Measurements from ENCODE around the gene EEF2. TPM values are rescaled to one million over a fixed set of nuclear protein-coding genes. Genes with fewer than 3 reads are reported as not detected.
A peak's percentile ranks its signal among the peaks of the same experiment; 100 is the strongest.
"Not testable (repeated sequence)": the region's sequence is repeated elsewhere in the genome, so short reads cannot be mapped to it uniquely, and the experiment has no call there.

Gene EEF2
- total RNA-seq, 2 donors from 2014 or later, result 1,913 to 2,886 TPM

GRCh38 chr19:3969435-3970312 is 15.6 kb downstream of the EEF2 start:
- Mint-ChIP-seq H3K4me3 (peak overlapping the region; percentile 84), H3K36me3 (ENCODE audit: low read depth) (peaks cover 42% of the 10 kb centered on the region), H3K9me3 (no peaks in the 10 kb centered on the region), H3K27me3 (ENCODE audit: insufficient read depth) (no peaks in the 10 kb centered on the region), H3K4me1 (peaks cover 27% of the 10 kb centered on the region), H3K27ac (peak overlapping the region; percentile 99)
- peak overlapping the region; percentile 84 for H3K27ac ChIP-seq (ENCODE audit: low read depth, low read length)
- peak; percentile 56 for TF ChIP-seq CTCF (conservative IDR thresholded peaks at IDR 0.05)
- no peaks in the 10 kb centered on the region for H3K4me1 ChIP-seq (ENCODE audit: control insufficient read depth, insufficient read depth, low read length)
- no peaks in the 10 kb centered on the region for H3K9me3 ChIP-seq (ENCODE audit: control insufficient read depth, low read length)
- DNase-seq, result peak; percentile 88
- no peaks in the 10 kb centered on the region for H3K27me3 ChIP-seq (ENCODE audit: control insufficient read depth, insufficient read depth, low read length, poor library complexity, severe bottlenecking)
- H3K36me3 ChIP-seq (ENCODE audit: control insufficient read depth, insufficient read depth, low read length), result peaks cover 40% of the 10 kb centered on the region
- peak overlapping the region; percentile 82 for H3K9ac ChIP-seq (ENCODE audit: extremely low read depth, low read length, poor library complexity, severe bottlenecking)
- 9 to 13% methylated on average over 10 to 23 of the region's 23 CpGs for WGBS, 2 experiments (ENCODE audit: insufficient coverage in 1 of 2, insufficient read length in 1 of 2)
- H3K4me3 ChIP-seq (ENCODE audit: low read length), result peak overlapping the region; percentile 89

GRCh38 chr19:3968556-3969434 is 16.5 kb downstream of the EEF2 start:
- Histone ChIP-seq H3K36me3 (ENCODE audit: control insufficient read depth, insufficient read depth, low read length) (peaks cover 45% of the 10 kb centered on the region), H3K9ac (ENCODE audit: extremely low read depth, low read length, poor library complexity, severe bottlenecking) (peak overlapping the region; percentile 82), H3K27me3 (ENCODE audit: control insufficient read depth, insufficient read depth, low read length, poor library complexity, severe bottlenecking) (no peaks in the 10 kb centered on the region), H3K4me1 (ENCODE audit: control insufficient read depth, insufficient read depth, low read length) (no peaks in the 10 kb centered on the region), H3K4me3 (ENCODE audit: low read length) (peak overlapping the region; percentile 89), H3K9me3 (ENCODE audit: control insufficient read depth, low read length) (no peaks in the 10 kb centered on the region), H3K27ac (ENCODE audit: low read depth, low read length) (peak overlapping the region; percentile 93)
- no peak for TF ChIP-seq CTCF (conservative IDR thresholded peaks at IDR 0.05)
- H3K36me3 Mint-ChIP-seq (ENCODE audit: low read depth), result peaks cover 45% of the 10 kb centered on the region
- H3K4me1 Mint-ChIP-seq, result peaks cover 27% of the 10 kb centered on the region
- no peaks in the 10 kb centered on the region for H3K9me3 Mint-ChIP-seq
- H3K27ac Mint-ChIP-seq, result peak overlapping the region; percentile 99
- peak; percentile 98 for DNase-seq
- WGBS, 2 experiments (ENCODE audit: insufficient coverage in 1 of 2, insufficient read length in 1 of 2), result 30 to 34% methylated on average over 6 to 9 of the region's 9 CpGs
- no peaks in the 10 kb centered on the region for H3K27me3 Mint-ChIP-seq (ENCODE audit: insufficient read depth)
- peak overlapping the region; percentile 84 for H3K4me3 Mint-ChIP-seq

- Histone ChIP-seq H3K4me3 (ENCODE audit: low read length) (peak overlapping the region; percentile 50), H3K9ac (ENCODE audit: extremely low read depth, low read length, poor library complexity, severe bottlenecking) (peak overlapping the region; percentile 82), H3K27ac (ENCODE audit: low read depth, low read length) (peak overlapping the region; percentile 93), H3K36me3 (ENCODE audit: control insufficient read depth, insufficient read depth, low read length) (peaks cover 53% of the 10 kb centered on the region)
- H3K9me3 ChIP-seq (ENCODE audit: control insufficient read depth, low read length); H3K9me3 Mint-ChIP-seq; H3K27me3 ChIP-seq (ENCODE audit: control insufficient read depth, insufficient read depth, low read length, poor library complexity, severe bottlenecking); H3K27me3 Mint-ChIP-seq (ENCODE audit: insufficient read depth); H3K4me1 ChIP-seq (ENCODE audit: control insufficient read depth, insufficient read depth, low read length): not testable (repeated sequence)
- H3K36me3 Mint-ChIP-seq (ENCODE audit: low read depth), result peaks cover 53% of the 10 kb centered on the region
- DNase-seq, result peak; percentile 55
- peak overlapping the region; percentile 99 for H3K27ac Mint-ChIP-seq
- 94 to 96% methylated on average over 8 to 12 of the region's 12 CpGs for WGBS, 2 experiments (ENCODE audit: insufficient coverage in 1 of 2, insufficient read length in 1 of 2)
- peak overlapping the region; percentile 84 for H3K4me3 Mint-ChIP-seq
- H3K4me1 Mint-ChIP-seq, result peaks cover 27% of the 10 kb centered on the region
Observed at GRCh38 chr19:3967983-3968382, 17.3 kb downstream of the EEF2 start.

Measured in endodermal cell (in vitro differentiated cells).